HUES6 (cell line): Measurements from ENCODE around the gene TMC6.

Experiments used
- H3K27ac ChIP-seq: 2 replicates; pipeline ENCODE4 v1.7.0; 2013; ENCODE audit warnings: low read depth, mild to moderate bottlenecking, low read length, inconsistent platforms
- H3K27me3 ChIP-seq: 2 replicates; pipeline ENCODE4 v1.6.1; 2013; ENCODE audit warnings: low read length; ENCODE audit not compliant: control insufficient read depth, insufficient read depth
- H3K36me3 ChIP-seq: 2 replicates; pipeline ENCODE4 v1.6.1; 2013; ENCODE audit warnings: low read length; ENCODE audit not compliant: control insufficient read depth, insufficient read depth
- H3K4me1 ChIP-seq: 2 replicates; pipeline ENCODE4 v1.6.1; 2013; ENCODE audit warnings: low read length; ENCODE audit not compliant: control insufficient read depth, insufficient read depth
- H3K4me3 ChIP-seq: 2 replicates; pipeline ENCODE4 v1.5.1; 2013; ENCODE audit warnings: low read depth, low read length
- H3K9ac ChIP-seq: one replicate; pipeline ENCODE4 v1.6.1; 2013; ENCODE audit warnings: mild to moderate bottlenecking, low read length
- H3K9me3 ChIP-seq: 2 replicates; pipeline ENCODE4 v1.6.1; 2013; ENCODE audit warnings: low read depth, low read length; ENCODE audit not compliant: control insufficient read depth, insufficient read depth

The TMC6 gene

GRCh38 chr17:78125976-78126894 is 2.3 kb downstream of the TMC6 start:
- H3K27ac ChIP-seq: peak overlapping the region; percentile 87; the same call in 1 of the 2 replicates
- peaks cover 51% of the 10 kb centered on the region for H3K36me3 ChIP-seq
- peak overlapping the region; percentile 94; the same call in 1 of the 2 replicates for H3K4me3 ChIP-seq
- H3K4me1 ChIP-seq: peaks cover 40% of the 10 kb centered on the region
- no peaks in the 10 kb centered on the region for H3K9me3 ChIP-seq
- H3K9ac ChIP-seq: no peak overlapping the region
- H3K27me3 ChIP-seq: peaks cover 4% of the 10 kb centered on the region; the same call in 1 of the 2 replicates

GRCh38 chr17:78125138-78125913 is 3.2 kb downstream of the TMC6 start:
- H3K27ac ChIP-seq: no peak overlapping the region; the same call in 1 of the 2 replicates
- no peak overlapping the region for H3K9ac ChIP-seq
- H3K36me3 ChIP-seq: peaks cover 60% of the 10 kb centered on the region
- H3K27me3 ChIP-seq: no peaks in the 10 kb centered on the region
- peaks cover 32% of the 10 kb centered on the region for H3K4me1 ChIP-seq
- no peak overlapping the region for H3K4me3 ChIP-seq
- H3K9me3 ChIP-seq: no peaks in the 10 kb centered on the region

GRCh38 chr17:78124836-78125137 is 3.8 kb downstream of the TMC6 start:
- no peak overlapping the region for H3K9ac ChIP-seq
- no peaks in the 10 kb centered on the region for H3K9me3 ChIP-seq
- H3K36me3 ChIP-seq: peaks cover 62% of the 10 kb centered on the region
- H3K27me3 ChIP-seq: no peaks in the 10 kb centered on the region
- no peak overlapping the region for H3K4me3 ChIP-seq
- H3K4me1 ChIP-seq: peaks cover 27% of the 10 kb centered on the region
- no peak overlapping the region for H3K27ac ChIP-seq

DNA sequence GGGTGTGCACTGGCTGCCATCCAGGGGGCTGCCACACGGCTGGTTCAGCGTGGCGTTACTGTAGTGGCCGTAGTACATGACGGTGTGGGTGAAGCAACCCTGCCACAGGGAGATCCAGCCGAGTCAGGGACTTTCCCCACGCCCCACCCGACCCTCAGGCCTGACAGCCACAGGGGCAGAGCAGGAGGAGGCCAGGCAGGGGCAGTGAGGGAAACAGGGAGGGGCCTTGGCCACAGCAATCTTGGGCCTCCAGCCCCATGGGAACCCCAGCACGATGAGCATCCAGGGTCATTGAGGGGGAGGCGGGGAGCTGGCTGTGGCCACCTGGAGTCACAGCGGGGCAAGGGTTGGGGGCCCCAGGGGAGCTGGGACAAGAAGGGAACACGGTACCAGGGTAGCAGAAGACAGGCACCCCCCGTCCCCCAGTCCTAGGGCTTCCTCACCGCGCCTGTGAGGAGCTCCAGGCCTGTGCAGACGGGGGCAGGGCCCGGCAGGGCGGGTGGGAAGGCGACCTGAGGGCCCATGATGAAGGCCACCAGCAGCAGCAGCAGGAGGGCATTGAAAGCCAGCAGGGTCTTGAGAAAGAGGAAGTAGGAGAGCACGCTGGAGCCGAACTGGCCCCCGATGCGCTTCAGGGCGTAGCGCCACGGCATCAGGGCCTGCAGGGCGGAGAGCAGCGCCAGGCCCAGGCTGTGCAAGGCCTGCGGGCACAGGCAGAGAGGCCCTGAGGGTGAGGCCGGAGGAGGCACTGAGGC is 4.3 kb downstream of the TMC6 start:
- H3K36me3 ChIP-seq: peaks cover 64% of the 10 kb centered on the region
- no peak overlapping the region for H3K27ac ChIP-seq
- H3K4me1 ChIP-seq: peaks cover 21% of the 10 kb centered on the region
- no peaks in the 10 kb centered on the region for H3K9me3 ChIP-seq
- no peaks in the 10 kb centered on the region for H3K27me3 ChIP-seq
- no peak overlapping the region for H3K9ac ChIP-seq
- H3K4me3 ChIP-seq: no peak overlapping the region

DNA sequence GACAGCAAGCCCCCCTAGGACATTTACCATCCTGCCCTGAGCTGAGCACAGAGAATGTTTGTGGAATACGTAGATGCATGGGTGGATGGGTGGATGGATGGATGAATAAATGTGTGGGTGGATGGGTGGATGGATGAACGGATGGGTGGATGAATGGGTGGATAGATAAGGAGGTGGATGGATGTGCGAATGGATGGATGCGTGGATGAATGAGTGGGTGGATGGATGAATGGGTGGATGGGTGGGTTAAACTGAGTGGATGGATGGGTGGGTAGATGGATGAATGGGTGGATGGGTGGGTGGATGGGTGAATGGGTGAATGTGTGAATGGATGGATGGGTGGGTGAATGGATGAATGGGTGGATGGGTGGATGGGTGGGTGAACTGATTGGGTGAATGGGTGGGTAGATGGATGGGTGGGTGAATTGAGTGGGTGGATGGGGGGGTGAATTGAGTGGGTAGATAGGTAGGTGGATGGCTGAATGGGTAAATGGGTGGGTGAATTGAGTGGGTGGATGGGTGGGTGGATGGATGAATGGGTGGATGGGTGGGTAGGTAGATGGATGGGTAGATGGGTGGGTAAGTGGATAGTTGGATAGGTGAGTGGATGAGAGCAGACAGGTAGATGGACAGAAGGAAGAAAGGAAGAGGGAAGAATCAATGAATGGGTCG is 5.2 kb downstream of the TMC6 start:
- Histone ChIP-seq H3K27me3 (no peaks in the 10 kb centered on the region), H3K4me1 (peaks cover 16% of the 10 kb centered on the region), H3K9me3 (no peaks in the 10 kb centered on the region), H3K9ac (no peak overlapping the region), H3K36me3 (peaks cover 73% of the 10 kb centered on the region), H3K4me3 (no peak overlapping the region), H3K27ac (no peak overlapping the region)

GRCh38 chr17:78122931-78123249 is 5.7 kb downstream of the TMC6 start:
- Histone ChIP-seq H3K27me3 (no peaks in the 10 kb centered on the region), H3K9ac (no peak overlapping the region), H3K4me1 (peaks cover 16% of the 10 kb centered on the region), H3K4me3 (no peak overlapping the region), H3K36me3 (peaks cover 75% of the 10 kb centered on the region), H3K9me3 (no peaks in the 10 kb centered on the region), H3K27ac (no peak overlapping the region)

GRCh38 chr17:78122216-78122930 is 6.2 kb downstream of the TMC6 start:
- Histone ChIP-seq H3K27me3 (no peaks in the 10 kb centered on the region), H3K4me1 (peaks cover 16% of the 10 kb centered on the region), H3K36me3 (peaks cover 76% of the 10 kb centered on the region), H3K9ac (no peak overlapping the region), H3K4me3 (no peak overlapping the region), H3K9me3 (no peaks in the 10 kb centered on the region), H3K27ac (no peak overlapping the region)

- no peaks in the 10 kb centered on the region for H3K27me3 ChIP-seq
- no peaks in the 10 kb centered on the region for H3K9me3 ChIP-seq
- H3K4me1 ChIP-seq: peaks cover 10% of the 10 kb centered on the region
- H3K36me3 ChIP-seq: peaks cover 79% of the 10 kb centered on the region
- H3K4me3 ChIP-seq: no peak overlapping the region
- no peak overlapping the region for H3K27ac ChIP-seq
- no peak overlapping the region for H3K9ac ChIP-seq
Measured at GRCh38 chr17:78121801-78122215, 6.7 kb downstream of the TMC6 start.

- no peaks in the 10 kb centered on the region for H3K9me3 ChIP-seq
- no peak overlapping the region for H3K4me3 ChIP-seq
- H3K9ac ChIP-seq: no peak overlapping the region
- H3K36me3 ChIP-seq: peaks cover 76% of the 10 kb centered on the region
- peaks cover 4% of the 10 kb centered on the region for H3K4me1 ChIP-seq
- H3K27ac ChIP-seq: no peak overlapping the region
- H3K27me3 ChIP-seq: no peaks in the 10 kb centered on the region
Measured at GRCh38 chr17:78120971-78121800, 7.4 kb downstream of the TMC6 start.
